Hippocampal formation (tissue), 2 donors: ENCODE results near the gene PCSK4.
A peak's percentile ranks its signal among the peaks of the same experiment; 100 is the strongest.
"Not testable (repeated sequence)": the region's sequence is repeated elsewhere in the genome, so short reads cannot be mapped to it uniquely, and the experiment has no call there.

Experiments used
- DNase-seq, 2 donors: peaks; one replicate each; lab custom pipeline; 2025; lab: John Stamatoyannopoulos, UW

Gene PCSK4

DNA sequence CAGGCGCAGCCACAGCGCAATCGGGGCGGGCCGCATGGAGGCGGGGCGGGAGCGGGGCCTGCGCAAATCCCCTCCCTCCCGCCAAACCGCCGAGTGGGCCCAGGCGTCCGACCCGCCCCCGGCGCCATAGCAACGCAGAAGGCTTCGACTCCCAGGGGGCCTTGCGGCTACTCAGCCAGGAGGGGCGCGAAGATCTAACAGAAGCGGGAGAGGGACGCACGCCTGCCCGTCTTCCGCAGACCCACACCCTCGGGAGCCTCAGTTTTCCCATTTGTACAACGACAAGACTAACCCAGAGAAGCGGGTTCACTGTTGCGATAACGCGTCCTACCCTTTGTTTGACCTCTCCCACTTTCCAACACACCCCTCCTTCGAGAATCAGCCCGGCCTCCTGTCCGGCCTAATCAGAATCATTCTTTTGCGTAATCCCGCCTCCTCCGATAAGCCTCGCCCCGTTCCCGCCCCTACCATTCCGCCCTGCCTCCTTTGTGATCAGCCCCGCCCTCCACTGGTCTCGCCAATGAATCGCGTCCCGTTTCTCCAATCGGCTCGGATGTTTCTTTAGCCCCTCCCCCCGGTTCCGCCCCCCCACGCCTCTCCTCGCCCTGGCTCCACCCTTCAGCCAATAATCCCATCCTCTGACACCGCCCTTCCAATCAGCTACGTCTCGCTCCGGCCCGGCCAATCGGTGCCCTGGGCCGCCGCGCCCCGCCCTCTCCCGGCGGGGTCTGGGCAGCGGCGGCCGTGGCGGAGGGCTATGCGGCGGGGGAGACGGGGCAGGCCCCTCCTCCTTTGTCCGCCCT is at the start of gene PCSK4:
PCSK4 (minus strand) TSS at position 40 of the 803 bp plus-strand sequence; CDS start at position 36, 4 bp downstream.
- DNase-seq = peak; percentile 99 to 100

DNA sequence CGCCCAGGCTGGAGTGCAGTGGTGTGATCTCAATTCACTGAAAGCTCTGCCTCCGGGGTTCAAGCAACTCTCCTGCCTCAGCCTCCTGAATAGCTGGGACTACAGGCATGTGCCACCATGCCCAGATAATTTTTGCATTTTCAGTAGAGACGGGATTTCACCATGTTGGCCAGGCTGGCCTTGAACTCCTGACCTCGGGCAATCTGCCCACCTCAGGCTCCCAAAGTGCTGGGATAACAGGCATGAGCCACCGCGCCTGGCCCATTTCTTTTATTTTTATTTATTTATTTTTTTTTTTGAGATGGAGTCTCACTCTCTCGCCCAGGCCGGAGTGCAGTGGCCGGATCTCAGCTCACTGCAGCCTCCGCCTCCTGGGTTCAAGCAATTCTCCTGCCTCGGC is 49.6 kb upstream of the PCSK4 start:
- not testable (repeated sequence) for DNase-seq

DNA sequence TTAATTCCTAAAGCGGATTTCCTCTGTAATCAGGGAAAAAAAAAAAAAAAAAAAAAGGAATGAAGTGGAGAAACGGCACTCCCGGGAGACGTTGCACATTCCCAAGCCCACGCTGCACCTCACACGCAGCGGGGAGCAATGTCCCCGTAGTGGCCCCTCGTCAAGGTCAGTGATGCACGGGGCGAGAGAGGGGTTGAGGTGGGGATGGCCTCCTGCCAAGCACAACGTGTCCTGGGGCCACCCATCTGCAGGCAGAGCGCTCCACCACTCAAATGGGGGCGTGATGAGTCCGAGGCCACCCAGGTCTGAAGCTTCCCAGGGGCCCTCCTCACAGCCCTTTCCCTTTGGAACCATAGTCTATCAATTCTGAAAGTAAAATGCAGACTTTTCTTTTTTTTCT is 48.8 kb upstream of the PCSK4 start:
- DNase-seq = no peak

DNA sequence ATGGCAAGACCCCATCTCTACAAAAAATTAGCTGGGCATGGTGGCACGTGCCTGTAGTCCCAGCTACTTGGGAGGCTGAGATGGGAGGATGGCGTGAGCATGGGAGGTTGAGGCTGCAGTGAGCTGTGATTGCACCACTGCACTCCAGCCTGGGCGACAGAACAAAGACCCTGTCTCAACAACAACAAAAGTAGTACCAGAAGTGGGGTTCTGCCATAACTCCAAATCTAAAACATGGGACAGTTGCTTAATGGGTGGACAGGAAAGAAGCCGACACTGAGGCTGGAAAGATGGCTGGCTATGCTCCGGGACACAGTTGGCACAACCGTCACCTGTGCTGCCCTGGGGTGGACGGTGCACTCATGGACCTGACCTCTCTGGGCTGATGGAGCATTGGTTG is 45.5 kb upstream of the PCSK4 start:
- not testable (repeated sequence) for DNase-seq

DNA sequence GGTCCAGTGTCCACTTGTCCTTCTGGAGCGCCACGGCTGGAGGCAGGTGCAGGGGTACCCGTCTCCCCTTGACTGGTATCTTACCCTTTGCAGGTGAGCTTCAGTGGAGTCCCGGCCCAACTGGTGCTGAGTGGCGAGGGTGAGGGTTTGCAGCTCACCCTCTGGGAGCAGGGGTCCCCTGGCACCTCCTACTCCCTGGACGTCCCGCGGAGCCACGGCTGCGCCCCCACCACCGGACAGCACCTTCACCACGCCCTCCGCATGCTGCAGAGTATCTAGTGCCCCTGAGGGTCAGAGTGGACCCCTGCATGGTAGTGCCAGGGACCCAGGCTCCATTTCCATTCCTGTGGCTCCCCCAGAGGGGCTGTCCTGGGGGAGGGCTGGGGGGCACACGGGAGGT is 44.8 kb upstream of the PCSK4 start:
- no peak for DNase-seq

DNA sequence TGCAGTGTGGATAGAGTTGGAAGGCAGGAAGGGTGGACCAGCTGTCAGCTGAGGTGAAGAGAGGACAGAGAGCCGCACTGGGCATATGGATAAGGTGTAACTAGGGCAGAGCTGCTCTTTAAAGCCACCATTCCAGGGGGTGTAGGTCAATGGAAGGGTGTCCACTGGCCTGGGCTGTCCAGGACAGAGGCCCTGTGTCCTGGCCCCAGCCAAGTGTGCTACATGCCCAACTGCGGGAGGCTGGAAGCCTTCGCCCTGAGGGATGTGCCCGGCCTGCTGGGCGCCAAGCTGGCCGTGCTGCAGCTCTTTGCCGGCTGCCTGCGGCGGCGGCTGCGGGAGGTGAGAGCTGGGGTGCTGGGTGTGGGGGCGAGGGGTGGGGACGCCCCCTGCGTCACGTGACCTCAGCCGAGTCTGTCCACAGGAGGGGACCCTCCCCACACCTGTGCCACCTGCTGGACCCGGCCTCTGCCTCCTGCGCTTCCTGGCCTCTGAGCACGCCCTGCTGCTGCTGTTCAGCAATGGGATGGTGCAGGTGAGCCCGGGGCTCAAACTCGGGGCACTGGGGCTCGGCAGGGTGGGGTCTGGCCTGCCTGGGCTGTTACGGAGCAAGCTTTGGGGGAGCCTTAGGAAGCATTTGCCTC is 43.5 kb upstream of the PCSK4 start:
- no peak for DNase-seq

DNA sequence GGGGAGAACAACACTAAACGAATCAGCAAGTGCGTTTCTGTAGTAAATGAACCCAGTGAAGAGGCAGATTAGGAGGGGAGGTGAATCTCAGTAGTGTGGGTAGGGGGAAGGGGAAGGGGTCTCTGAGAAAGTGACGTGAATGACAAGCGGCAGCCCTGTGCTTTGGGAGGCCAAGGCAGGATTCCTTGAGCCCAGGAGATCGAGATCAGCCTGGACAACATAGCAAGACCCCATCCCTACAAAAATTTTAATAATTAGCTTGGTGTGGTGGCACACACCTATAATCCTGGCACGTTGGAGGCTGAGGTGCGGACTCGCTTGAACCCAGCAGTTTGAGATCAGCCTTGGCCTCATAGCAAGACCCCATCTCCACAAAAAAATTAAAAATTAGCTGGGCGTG is 41.9 kb upstream of the PCSK4 start:
- no peak for DNase-seq

DNA sequence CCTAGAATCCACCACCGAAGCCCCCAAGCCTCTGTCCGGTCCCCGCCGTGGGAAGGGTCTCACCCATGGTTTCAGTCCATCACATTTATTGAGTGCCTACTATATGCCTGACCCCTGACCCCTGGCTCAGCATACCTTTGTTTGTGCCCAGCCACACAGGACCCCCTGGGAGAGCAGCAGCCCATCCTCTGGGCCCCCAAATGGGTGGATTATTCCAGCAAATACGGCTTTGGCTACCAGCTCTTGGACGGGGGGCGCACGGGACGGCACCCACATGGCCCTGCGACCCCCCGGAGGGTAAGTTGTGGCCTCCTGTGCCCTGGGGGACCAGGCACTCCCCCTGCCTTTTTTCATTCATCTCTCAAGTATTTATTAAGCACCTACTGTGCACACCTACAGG is 41.4 kb upstream of the PCSK4 start:
- DNase-seq = no peak

DNA sequence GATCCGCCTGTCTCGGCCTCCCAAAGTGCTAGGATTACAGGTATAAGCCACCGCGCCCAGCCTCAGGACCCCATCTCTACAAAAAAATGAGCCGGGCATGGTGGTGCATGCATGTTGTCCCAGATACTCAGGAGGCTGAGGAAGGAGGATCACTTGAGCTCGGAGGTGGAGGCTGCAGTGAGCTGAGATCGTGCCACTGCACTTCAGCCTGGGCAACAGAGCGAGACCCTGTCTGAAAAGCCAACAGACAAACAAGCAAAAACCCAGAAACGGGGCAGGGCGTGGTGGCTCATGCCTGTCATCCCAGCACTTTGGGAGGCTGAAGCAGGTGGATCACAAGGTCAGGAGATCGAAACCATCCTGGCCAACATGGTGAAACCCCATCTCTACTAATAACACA is 40.7 kb upstream of the PCSK4 start:
- DNase-seq = not testable (repeated sequence)

DNA sequence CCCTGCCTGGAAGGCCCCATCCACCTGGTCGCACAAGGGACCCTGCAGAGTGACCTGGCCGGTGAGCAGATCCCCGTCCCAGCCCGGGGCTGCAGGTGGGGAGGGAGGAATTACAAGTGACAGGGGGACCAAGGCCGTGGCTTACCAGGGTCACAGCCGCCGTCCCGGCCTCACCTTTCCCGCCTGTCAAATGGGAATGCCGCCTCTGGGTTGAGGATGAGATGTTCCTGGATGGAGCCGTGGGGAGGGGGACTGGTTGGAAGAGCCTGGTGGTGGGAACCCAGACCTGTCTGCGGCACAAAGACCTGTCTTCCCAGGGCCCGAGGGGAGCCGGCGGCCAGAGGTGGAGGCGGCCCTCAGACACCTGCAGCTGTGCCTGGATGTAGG is 39.3 kb upstream of the PCSK4 start:
- no peak for DNase-seq

DNA sequence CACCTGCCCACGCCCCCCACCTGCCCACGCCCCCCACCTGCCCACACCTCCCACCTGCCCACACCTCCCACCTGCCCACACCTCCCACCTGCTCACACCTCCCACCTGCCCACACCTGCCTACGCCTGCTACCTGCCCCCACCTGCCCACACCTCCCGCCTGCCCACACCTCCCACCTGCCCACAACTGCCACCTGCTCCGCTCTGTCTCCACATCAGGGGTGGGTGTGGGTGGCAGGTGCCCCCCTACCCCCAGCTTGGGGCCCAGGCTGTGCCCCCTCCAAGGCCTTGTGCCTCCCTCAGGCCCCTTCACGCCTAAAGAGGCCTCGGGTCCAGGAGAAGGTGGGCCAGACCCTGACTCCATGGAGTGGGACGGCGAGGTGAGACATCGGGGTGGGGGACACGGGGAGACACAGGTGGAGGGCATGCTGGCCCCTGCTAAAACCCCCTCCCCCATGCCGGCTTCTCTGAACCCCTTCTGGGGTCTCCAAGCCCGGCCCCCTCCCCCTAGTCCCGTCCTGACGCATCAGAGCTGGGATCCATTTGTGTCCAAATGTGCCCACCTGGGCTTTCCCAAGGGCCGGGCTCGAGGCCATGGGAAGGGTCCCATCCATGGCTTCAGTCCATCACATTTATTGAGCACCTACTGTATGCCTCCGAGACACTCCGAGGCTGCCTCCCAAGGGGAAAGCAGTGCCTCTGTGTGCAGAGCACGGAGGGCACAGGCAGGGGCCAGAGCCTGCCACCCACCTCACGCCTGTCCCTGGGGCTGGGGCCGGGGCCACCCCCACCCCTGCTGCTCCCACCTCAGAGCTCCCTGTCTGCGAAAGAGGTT is 38.7 kb upstream of the PCSK4 start:
- DNase-seq = no peak

DNA sequence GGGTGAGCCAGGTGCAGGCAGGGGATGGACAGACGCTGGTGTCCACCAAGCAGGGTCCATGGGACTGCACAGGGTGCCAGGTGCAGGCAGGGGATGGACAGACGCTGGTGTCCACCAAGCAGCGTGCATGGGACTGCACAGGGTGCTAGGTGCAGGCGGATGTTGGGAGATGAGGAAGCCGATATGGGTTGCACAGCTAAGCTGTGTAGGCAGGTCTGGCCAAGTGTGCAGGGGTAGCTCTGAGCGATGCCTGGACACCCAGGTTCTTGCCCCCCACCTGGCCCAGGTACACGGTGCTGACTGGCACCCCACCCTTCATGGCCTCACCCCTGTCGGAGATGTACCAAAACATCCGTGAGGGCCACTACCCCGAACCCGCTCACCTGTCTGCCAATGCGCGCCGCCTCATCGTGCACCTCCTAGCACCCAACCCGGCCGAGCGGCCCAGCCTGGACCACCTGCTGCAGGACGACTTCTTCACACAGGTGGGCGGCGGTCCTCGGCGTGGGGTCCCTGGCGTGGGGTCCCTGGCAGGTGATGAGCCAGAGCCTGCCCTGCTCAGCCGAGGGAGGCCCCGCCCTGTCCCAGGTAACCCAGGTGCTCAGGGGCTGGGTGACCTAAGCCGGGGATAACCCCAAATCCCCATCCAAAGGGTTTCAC is 37.6 kb upstream of the PCSK4 start:
- DNase-seq = no peak

DNA sequence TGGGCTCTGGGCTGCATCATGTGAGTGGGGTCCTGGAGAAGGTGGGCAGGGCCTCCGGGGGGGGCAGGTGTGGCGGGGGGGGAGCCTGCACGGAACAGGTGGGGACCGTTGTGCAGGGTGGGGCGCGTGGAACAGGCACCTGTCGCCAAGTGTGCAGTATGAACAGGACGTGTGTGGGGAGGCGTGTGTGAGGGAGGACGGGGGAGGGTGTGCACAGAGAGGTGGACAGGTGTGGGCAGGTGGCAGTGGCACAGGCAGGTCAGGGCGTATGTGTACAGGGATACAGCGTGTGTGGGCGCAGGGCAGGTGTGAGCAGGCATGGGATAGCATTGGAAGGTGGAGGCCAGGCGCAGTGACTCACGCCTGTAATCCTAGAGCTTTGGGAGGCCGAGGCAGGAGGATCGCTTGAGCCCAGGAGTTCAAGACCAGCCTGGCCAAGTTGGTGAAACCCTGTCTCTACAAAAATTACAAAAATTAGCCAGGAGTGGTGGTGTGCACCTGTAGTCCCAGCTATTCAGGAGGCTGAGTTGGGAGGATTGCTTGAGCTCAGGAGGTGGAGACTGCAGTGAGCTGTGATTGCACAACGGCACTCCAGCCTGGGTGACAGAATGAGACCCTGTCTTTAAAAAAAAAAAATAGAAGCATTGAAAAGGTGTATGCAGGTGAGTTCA is 37.0 kb upstream of the PCSK4 start:
- DNase-seq = no peak

DNA sequence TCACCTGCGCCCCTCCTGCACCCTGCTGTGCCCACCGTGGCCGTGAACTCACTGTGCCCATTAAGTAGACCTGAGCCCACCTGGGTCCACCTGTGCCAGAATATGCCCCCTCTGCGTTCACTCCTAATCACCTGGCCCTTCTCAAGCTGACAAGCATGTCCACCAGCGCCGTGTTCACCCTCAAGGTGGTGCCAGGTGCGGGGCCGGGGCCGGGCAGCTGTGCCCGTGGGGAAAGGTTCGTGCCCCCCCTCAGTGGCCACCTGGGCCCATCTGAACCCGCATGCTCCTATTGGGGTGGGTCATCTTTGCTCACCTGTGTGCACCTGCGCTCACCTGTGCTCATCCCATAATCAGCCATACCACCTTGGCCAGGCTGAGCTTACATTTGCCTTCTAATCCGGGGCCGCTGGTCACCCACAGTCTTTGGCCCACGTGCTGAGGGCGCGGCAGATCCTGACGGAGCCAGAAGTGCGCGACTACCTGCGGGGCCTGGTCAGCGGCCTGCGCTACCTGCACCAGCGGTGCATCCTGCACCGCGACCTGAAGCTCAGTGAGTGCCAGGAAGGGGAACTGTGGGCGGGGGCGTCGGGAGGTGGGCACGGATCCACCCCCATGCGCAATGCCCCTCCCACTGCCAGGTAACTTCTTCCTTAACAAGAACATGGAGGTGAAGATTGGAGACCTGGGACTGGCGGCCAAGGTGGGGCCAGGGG is 36.1 kb upstream of the PCSK4 start:
- DNase-seq = no peak

DNA sequence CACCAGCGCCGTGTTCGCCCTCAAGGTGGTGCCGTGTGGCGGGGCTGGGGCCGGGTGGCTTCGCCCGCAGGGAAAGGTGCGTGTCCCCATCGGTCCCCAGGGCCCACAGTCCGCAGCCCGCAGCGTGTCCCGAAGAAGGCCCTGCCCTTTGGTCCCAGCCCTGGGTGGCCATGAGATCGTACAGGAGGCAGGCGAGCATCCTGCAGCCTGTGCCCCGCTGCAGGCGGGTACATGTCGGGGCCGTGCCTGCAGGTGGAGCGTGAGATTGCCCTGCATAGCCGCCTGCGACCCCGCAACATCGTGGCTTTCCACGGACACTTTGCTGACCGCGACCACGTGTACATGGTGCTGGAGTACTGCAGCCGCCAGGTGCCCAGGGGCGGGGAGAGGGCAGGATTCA is 35.2 kb upstream of the PCSK4 start:
- no peak for DNase-seq

DNA sequence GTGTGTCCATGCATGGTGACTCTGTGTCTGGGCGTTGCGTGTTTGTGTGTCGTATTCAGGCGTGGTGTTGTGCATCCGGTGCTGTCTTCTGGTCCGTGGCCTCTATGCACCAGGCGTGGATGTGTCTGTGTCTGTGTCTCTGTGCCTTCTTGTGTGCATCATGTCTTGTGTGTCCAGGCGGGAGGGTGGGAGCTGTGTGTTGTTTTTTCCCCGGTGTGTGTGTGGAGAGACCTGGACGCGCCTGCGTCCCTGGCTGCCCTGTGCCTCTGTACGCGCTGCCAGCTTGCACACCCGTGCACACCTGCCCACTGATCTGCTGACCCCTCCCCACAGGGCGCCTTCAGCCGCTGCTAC is 34.8 kb upstream of the PCSK4 start:
- no peak for DNase-seq

DNA sequence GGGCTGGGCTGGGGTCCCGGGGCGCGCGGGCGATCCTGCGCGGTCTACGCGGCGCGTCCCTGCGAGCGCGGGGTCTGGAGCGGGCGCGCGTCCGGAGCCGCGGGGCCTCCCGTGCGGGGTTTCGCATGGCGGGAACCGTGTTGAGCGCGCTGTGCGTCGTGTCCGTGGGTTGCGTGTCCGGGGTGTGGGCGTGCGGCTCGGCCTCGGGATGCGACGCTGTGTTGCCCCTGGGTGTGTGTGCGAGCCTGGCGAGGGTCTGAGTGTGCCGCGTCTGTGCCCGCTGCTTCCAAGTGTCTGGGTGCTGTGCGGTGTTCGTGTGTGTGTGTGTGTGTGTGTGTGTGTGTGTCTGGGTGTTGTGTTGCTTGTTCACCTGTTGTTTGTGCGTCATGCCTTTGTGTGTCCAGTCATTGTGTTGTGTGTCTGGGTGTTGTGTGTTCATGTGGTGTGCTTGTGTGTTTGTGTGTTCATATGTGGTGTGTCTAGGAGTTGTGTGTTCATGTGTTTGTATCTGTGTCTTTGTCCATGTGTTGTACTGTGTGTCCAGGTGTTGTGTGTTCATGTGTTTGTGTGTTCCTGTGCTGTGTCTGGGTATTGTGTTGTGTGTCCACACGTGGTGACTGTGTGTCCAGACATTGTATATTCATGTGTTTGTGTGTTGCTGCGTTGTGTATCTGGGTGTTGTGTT is 34.3 kb upstream of the PCSK4 start:
- no peak for DNase-seq

DNA sequence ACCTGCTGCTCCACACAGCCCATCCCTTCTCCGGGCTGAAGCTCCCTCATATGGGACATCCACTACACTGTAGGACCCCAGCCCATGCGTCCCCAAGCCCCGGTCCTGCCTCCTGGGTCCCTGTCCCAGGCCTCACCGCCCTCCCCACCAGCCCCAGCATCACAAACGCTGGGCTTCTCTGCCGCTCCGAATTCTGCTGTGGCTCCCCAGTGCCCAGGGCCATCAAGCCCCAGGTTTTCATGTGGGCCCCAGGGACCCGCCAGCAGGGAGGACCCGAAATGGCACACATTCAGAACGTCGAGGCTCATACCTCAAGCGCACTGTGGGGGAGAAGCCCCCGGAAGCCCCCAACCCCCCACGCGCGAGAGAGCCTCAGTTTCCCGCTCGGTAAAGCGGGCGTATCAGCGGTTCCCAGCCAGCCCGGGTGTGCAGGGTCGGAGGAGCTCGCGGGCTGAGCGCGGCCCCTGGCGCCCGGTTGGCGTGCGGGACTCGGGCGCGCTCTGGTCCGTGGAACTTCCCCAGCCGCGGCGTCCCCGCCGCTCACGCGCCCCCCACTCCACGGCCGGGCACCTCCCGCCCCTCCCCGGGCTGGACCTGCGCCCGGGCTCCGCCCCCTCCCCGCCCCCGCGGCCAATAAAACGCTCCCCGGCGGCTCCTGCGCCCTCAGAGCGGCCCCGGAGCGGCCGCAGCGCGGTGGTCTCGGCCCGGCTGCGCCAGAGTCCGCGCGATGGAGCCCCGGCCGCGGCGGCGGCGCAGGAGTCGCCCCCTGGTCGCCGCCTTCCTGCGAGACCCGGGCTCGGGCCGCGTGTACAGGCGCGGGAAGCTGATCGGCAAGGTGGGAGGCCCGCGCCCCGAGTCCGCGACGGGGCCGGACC is 33.5 kb upstream of the PCSK4 start, which contains the start of gene PLK5:
PLK5 (plus strand) TSS at position 666 of the 875 bp plus-strand sequence. CDS start 2,920 bp downstream, outside the sequence.
- DNase-seq = no peak

DNA sequence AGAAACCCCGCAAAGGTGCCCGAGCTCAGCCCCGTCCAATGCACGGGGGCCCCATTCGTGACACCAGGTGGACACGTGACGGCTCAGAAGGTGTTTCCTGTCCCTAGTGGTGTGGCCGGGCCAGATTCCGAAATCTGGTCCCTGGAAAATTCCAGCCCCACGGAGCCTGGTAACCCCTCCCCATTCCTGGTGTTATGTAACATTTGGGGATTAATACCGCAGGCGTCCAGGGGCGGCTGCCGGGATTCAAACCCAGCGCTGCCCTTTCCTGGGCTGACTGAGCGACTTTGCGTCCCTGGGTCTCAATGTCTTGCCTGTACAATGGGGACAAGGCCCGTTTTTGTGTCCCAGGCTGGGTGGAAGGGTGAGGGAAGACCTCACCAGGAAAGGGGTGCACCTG is 32.7 kb upstream of the PCSK4 start:
- no peak for DNase-seq
